Fibroblast of lung (primary cell): ENCODE measurements around the gene GDF2.

Experiments
- CTCF ChIP-seq, 2 donors: IDR thresholded peaks in 1 of 2; conservative IDR thresholded peaks in 1 of 2; 1 replicate in 1 of 2; 2 replicates in 1 of 2; pipeline ENCODE4 v1.5.1; 2011 to 2012; ENCODE audit warnings: low read length in 2 of 2, control low read depth in 1 of 2, inconsistent platforms in 1 of 2, low read depth in 1 of 2, mild to moderate bottlenecking in 1 of 2
- EZH2 ChIP-seq: IDR thresholded peaks from 2 replicates; pipeline ENCODE4 v1.5.1; 2012; ENCODE audit warnings: low read length, control low read depth, mild to moderate bottlenecking; ENCODE audit errors: missing control alignments

GRCh38 chr10:47357911-47358310 lies 35.7 kb downstream of the GDF2 start:
- TF ChIP-seq EZH2 (no peak), CTCF (conservative IDR thresholded peaks at IDR 0.05 in 1 of 2, IDR thresholded peaks at IDR 0.05 in 1 of 2; ENCODE audit: low read depth in 1 of 2, low read length in 2 of 2) (no peak)
